ENCODE measurements around the gene S100A7A. TPM values are rescaled to one million over a fixed set of nuclear protein-coding genes. Genes with fewer than 3 reads are reported as not detected.
"Not testable (repeated sequence)": the region's sequence is repeated elsewhere in the genome, so short reads cannot be mapped to it uniquely, and the experiment has no call there.

The S100A7A gene
- polyA plus RNA-seq, 3 donors, result not detected

- no peak for DNase-seq (ENCODE audit: low read depth in 3 of 3, low spot score in 2 of 3)
These were observed 21.9 kb upstream of the S100A7A start for GRCh38 chr1:153394391-153394790.

GRCh38 chr1:153395136-153395685, 21.1 kb upstream of the S100A7A start:
- no peak for DNase-seq (ENCODE audit: low read depth in 3 of 3, low spot score in 2 of 3)

GRCh38 chr1:153395776-153396175, 20.5 kb upstream of the S100A7A start:
- DNase-seq (ENCODE audit: low read depth in 3 of 3, low spot score in 2 of 3), result no peak

DNA sequence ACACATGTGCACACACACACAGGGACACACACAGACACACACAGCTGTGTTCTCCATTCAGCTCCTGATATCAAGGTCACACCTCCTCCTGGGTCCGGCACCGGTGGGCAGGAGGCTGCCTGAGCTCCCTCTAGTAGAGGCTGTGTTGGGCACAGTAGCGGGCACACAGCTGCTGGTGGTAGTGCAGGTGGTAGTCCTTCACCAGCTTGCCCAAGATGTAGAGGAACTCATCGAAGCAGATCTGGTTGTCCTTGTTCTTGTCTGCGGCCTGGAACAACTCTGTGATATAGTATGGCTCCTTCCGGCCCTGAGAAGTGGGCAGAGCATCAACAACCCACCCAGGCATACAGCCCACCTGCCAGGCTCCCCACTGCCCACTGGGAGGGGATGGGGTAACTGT, 19.9 kb upstream of the S100A7A start:
- no peak for DNase-seq (ENCODE audit: low read depth in 3 of 3, low spot score in 2 of 3)

DNA sequence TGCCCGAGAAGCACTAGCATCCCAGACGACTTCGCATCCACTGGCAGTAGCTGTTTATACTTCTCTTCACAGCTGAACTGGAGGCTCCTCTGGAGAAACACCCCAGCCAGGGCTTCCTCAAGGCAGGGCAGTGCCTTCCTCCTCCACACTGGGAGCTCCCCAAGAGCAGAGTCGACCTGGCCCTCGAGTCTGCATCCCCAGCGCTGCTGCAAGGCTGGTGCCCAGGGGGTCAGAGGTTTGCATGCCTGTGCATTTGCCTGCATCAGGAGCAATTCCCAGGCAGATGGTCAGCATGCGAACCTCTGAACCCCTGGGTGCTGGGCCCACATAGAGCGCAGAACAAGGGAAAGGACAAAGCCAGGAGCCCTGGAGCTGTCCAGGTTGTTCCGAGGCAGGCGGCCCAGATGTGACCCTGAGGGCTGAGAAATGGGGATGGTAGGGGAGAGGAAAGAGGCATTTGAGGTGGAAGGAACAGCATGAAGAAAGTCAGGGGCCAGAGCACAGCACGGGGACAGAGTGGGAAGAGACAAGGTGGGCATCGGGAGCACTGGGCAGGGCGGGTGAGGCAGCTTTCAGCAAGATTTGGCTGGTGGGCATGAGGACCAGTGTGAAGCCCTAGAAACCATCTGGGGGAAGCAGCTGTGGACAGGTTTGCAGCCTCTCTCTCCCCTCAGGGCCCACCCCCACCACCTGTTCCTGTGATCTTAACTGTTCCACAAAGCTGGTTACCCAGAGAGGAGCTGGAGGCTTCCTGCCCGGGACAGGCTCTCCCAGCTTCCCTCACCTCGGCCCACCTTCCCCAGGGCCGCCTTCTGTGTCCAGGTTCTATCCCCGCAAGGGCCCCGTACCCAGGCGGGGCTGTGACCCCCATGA, 19.0 kb upstream of the S100A7A start:
- no peak for DNase-seq (ENCODE audit: low read depth in 3 of 3, low spot score in 2 of 3)

DNA sequence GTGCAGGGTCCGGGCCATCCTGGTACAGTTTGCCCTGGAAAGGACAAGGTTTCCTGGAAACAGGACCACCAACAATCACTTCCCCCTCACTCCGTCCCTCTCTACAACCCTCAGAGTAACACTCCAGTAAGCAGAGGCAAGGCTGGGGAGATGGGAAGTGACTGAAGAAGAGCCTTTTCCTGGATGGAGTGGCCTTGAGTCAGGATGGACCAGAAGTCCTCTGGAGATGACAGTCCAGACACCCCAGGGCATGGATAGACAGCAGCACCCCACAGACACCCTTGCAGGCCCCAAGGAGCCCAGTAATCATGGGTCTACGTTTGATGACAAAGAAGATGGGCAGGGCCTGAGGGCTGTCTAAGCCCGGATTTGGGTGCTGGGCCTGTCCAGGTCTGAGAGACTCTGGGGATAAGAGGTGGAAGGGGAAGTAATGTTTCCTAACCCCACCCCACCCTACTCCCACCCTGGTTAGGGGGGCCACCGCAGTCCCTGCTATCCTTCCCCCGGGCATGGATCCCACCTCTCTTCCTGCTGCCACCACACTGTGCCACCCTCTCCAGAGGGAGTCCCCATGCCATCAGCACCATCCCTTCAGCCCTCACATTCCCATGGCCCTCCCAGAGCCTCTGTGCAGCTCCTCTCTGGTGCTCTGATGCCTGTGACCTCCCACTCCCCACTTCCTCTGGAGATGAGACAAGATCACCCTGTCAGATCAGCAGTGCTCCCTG, 18.2 kb upstream of the S100A7A start:
- DNase-seq (ENCODE audit: low read depth in 3 of 3, low spot score in 2 of 3), result no peak

DNA sequence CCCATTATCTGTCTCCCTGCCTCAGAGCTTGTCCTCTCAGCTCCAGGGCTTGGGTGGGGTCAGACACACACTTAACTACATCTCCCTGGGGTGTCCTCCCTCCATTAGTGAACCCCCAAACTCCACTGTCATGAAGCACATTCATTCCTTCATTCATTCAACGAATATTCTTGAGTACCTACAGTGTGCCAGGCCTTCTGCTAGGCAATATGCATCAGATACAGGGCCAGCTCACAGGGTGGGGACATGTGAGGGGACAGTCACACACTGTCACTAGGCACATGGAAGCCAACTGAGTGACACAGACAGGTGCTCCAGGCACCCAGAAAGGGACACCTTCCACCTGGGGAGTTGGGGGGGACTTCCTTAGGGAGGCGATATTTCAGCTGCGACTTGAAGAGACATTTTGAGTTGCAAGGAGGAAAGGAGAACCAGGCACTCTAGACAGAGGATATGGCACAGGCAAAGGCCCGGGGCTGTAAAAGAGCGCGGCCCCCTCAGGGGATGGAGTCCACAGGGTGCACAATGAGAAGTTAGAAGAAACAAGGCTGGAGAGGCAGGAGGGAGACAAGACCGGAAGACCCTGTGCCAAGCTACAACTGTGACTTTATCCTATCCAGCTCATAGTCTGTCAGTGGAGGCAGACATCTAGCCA, 16.8 kb upstream of the S100A7A start:
- no peak for DNase-seq (ENCODE audit: low read depth in 3 of 3, low spot score in 2 of 3)

- DNase-seq (ENCODE audit: low read depth in 3 of 3, low spot score in 2 of 3), result no peak
These were observed 16.1 kb upstream of the S100A7A start for GRCh38 chr1:153400244-153400643.

DNA sequence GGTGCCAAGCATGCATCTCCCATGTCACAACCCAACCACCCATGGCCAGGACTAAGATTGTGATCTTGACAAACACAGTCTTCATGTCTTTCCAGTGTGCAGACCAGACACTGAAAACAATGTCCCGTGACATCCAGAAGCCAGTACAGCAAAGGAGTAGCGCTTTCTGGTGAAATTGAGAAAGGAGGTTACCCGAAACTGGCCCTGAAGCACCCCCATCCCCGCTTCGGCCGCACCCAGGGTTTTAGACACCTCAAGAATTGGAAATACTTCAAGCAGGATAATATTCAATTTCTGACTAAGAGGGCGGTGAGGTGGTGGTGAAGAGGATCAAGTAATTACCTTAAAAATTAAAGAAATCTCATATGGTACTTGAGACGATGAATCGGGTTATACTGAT, 14.9 kb upstream of the S100A7A start:
- no peak for DNase-seq (ENCODE audit: low read depth in 3 of 3, low spot score in 2 of 3)

- no peak for DNase-seq (ENCODE audit: low read depth in 3 of 3, low spot score in 2 of 3)
These were observed 14.1 kb upstream of the S100A7A start for GRCh38 chr1:153402226-153402625.

DNA sequence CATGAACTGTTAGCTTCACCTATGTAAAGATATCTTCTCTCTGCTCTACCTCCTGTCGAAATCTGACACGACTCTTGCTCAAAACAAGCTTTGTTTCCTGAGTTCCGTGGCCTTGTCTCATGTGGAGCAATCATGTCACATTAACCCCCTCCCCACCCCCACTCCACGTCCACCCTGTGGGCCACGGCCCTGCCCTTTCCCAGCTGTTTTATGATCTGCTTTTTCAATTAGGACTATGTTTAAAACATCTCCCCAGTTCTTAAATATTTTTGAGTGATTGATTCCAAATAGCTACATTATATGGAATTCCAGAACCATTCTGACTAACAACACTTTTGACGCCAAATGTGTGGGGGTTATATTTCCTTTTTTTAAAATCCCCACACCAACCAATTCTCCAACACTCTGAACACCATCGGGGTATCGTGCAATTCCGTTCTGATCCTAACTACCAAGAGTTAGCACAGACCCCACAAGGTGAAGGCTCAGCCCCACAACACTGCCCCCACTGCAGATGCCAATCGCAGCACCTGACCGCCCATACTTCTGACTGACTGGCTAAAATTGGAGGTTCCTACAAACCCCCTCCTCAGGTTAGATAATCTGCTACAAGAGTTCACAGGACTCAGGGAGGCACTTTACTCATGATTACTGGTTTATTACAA, 12.8 kb upstream of the S100A7A start:
- DNase-seq (ENCODE audit: low read depth in 3 of 3, low spot score in 2 of 3), result no peak

DNA sequence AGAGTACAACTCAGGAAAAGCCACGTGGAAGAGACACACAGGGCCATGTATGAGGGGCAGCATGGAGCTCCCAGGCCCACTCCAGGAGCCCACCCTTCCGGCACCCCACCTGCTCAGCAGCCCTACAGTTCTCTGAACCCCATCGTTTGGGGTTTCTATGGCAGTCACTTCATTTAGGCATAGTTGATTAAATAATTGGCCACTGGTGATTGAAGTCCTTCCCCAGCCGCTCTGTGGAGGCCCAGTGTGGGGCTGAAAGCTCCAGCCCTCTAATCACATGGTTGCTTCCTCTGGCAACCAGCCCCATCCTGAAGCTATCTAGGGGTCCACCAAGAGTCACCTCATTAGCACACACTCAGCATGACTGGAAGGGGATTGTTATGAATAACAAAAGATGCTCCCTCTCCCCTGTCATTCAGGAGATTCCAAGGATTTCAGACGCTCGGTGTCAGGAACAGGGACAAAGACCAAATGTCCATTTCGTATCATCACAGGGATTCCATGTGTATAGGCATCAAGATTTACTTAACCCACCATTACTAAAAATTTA, 12.2 kb upstream of the S100A7A start:
- no peak for DNase-seq (ENCODE audit: low read depth in 3 of 3, low spot score in 2 of 3)

GRCh38 chr1:153404768-153405167, 11.6 kb upstream of the S100A7A start:
- no peak for DNase-seq (ENCODE audit: low read depth in 3 of 3, low spot score in 2 of 3)

DNA sequence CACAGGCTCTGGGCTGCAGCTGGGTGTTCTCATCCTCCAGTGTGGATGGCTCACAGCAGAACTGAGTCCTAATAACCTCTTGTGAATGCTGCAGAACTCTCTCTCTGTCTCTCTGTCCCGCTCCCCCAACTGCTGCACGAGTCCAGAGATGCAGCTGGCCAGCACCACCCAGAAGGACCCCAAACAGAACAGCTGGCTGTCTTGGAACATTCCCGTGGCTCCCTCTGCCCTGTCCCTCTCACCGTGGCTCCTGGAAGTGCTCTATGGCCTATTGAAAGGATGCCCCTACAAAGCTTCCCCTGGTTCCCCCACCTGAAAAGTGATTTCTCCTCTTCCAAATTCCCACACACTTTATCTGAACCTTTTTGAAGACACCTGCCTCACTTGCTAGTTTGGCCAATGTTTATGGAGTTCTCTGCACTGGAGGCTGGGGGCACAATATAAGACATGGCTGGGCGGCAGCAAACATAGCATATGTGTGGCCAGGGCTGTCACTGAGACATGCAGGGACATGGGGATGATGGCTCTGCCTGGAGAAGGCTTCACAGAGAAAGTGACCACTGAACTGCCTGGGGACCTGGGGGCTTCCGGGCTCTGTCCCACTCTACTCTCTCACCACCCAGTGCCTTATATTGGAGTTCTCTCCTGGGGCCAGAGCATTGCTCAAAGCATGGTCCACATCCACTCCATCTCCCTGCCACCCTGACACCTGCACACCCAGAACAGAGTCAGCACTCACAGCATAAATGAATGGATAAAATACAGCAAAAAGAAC, 10.3 kb upstream of the S100A7A start:
- DNase-seq (ENCODE audit: low read depth in 3 of 3, low spot score in 2 of 3), result not testable (repeated sequence)

GRCh38 chr1:153407274-153407673, 9.0 kb upstream of the S100A7A start:
- not testable (repeated sequence) for DNase-seq (ENCODE audit: low read depth in 3 of 3, low spot score in 2 of 3)

GRCh38 chr1:153413961-153414360, 2.4 kb upstream of the S100A7A start:
- DNase-seq (ENCODE audit: low read depth in 3 of 3, low spot score in 2 of 3), result not testable (repeated sequence)

DNA sequence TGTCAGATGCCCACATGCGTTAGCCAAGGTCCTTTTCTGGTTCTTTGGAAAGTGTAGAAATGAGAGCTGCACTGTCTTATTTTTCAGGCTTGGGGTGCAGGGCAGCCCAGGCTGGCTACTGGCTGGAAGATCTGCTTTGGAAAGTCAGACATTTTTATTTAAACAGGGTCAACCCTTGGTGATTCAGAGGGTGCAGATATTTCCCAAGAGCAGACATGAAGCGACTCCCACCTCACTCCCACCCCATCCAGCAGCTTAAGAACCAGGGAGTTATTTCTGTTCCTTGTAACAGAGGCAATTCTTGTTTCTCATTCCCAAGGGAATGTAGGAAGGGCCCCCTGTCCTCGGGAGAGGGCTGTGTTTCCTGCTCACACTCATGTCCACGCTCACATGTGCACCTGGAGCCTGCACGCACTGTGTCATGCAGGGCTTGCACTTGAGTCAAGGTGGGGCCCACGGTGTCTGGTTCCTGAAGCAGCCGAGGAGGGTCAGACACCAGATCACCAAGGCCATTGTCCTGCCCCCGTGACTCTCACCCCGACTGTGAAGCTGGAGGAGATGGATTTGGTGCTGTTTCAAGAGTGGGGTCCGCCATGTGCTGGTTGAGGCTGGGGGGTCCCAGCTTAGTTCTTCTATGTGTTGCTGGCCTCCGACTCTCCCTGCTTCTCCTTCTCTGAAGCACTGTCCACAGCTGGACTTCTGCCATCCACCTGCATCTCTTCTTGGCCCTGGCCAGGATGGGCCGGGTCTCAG, 992 bp downstream of the S100A7A start:
- DNase-seq (ENCODE audit: low read depth in 3 of 3, low spot score in 2 of 3), result no peak

DNA sequence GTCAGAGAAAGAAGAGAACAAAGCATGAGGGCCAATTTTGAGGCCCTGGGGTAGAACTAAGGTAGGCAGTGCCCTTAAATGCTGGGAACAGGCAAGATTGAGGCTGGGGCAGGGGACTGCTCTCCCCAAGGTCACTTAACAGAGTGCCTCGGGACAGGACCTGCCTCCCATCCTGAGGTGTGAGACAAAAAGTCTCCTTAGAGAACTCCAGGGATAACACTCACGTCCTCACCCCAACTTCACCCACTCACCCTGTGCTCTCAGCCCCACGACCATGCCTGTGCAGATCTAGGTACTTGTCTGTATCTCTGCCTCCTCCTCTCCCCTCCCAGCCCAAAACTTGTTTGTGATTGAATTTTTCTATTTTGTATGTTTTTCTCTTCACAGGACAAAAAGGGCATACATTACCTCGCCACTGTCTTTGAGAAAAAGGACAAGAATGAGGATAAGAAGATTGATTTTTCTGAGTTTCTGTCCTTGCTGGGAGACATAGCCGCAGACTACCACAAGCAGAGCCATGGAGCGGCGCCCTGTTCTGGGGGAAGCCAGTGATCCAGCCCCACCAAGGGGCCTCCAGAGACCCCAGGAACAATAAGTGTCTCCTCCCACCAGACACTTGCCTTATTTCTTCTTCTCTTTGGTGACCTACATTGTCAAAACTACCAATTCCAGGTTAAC, 2.6 kb downstream of the S100A7A start:
- not testable (repeated sequence) for DNase-seq (ENCODE audit: low read depth in 3 of 3, low spot score in 2 of 3)
